Large intestine (tissue), 3 donors: Measurements from ENCODE around the gene TRIM7. TPM values are rescaled to one million over a fixed set of nuclear protein-coding genes. Genes with fewer than 3 reads are reported as not detected.

Experiments
- DNase-seq, 2 donors: peaks; one replicate each; pipeline versions ENCODE4 v3.0.0 to v3.0.0-alpha.2; 2013
- H3K27ac ChIP-seq: one replicate; pipeline ENCODE4 v1.5.1; 2013; ENCODE audit warnings: low read length
- H3K27me3 ChIP-seq: 2 replicates; pipeline ENCODE4 v1.6.1; 2013; ENCODE audit warnings: low read length; ENCODE audit not compliant: control insufficient read depth, insufficient read depth
- H3K36me3 ChIP-seq: 2 replicates; pipeline ENCODE4 v1.6.1; 2013; ENCODE audit warnings: low read length; ENCODE audit not compliant: control insufficient read depth, insufficient read depth
- H3K4me1 ChIP-seq: one replicate; pipeline ENCODE4 v1.6.1; 2013; ENCODE audit warnings: low read length; ENCODE audit not compliant: control insufficient read depth, insufficient read depth
- H3K4me3 ChIP-seq: one replicate; pipeline ENCODE4 v1.5.1; 2013; ENCODE audit warnings: low read length
- H3K9me3 ChIP-seq: one replicate; pipeline ENCODE4 v1.6.1; 2013; ENCODE audit warnings: mild to moderate bottlenecking, low read depth, low read length, moderate library complexity; ENCODE audit not compliant: control insufficient read depth
- WGBS: methylation state at CpG from one replicate; pipeline ENCODE4 v1.1.5; 2013; ENCODE audit warnings: low lambda C conversion rate; ENCODE audit not compliant: insufficient coverage; 5-methylcytosine and 5-hydroxymethylcytosine counted together
- polyA plus RNA-seq: library from polyadenylated mRNA; unstranded; fragments of 120-200 nt; gene quantifications from one replicate; pipeline ENCODE4 v1.2.1, GENCODE V29; 2013

TRIM7 gene
- polyA plus RNA-seq, 1 donor, result 0.61 TPM

- Histone ChIP-seq H3K27ac (no peak overlapping the region), H3K4me3 (no peak overlapping the region), H3K27me3 (no peaks in the 10 kb centered on the region), H3K4me1 (no peaks in the 10 kb centered on the region), H3K36me3 (peaks cover 69% of the 10 kb centered on the region), H3K9me3 (no peaks in the 10 kb centered on the region)
- no CpG with 5 or more reads among the region's 18 CpGs for WGBS
- DNase-seq, result no peak
Measured at GRCh38 chr5:181232593-181232992, 27.6 kb upstream of the TRIM7 start.

DNA sequence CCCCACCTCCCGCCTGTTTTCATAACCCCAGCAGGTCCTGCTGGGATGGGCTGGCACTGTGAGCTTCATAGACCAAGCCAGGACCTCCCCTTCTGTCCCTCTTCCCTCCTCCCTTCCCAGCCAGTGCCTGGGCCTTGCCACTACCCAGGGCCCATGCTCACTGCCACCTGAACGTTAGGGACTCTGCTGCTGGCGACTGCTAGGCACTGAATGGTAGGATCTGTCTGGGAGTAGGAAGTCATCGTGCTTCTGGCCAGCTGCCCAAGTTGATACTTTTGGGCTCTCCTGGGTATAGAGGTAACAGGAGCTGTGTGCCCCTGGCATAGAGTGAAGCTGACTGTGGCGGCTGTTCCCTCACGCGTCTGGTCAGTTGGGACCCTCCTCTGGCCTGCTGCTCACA, 26.4 kb upstream of the TRIM7 start:
- H3K9me3 ChIP-seq, result no peaks in the 10 kb centered on the region
- WGBS, result 100% methylated on average over 1 of the region's 7 CpGs
- no peak overlapping the region for H3K27ac ChIP-seq
- H3K36me3 ChIP-seq, result peaks cover 57% of the 10 kb centered on the region
- DNase-seq, result no peak
- no peaks in the 10 kb centered on the region for H3K4me1 ChIP-seq
- no peak overlapping the region for H3K4me3 ChIP-seq
- no peaks in the 10 kb centered on the region for H3K27me3 ChIP-seq

DNA sequence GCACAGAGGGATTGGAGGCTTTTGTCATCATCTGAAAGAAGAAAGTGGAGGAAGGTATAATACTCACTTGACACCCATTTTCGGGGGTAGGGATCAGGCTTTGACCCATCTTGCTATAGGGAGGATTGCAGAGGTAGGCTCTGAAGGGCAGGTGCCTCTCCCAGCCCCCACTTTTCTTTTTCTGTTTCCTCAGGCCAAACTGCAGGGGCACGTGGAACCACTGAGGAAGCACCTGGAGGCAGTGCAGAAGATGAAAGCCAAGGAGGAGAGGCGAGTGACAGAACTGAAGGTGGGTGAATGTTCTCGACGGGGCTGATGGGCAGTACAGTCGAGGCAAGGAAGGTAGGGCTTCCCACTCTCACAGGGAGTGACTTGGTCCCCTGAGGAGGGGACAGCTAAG, 25.6 kb upstream of the TRIM7 start:
- H3K4me3 ChIP-seq, result no peak overlapping the region
- H3K27me3 ChIP-seq, result no peaks in the 10 kb centered on the region
- DNase-seq, result no peak
- H3K9me3 ChIP-seq, result no peaks in the 10 kb centered on the region
- H3K36me3 ChIP-seq, result peaks cover 48% of the 10 kb centered on the region
- no peak overlapping the region for H3K27ac ChIP-seq
- H3K4me1 ChIP-seq, result no peaks in the 10 kb centered on the region
- no CpG with 5 or more reads among the region's 6 CpGs for WGBS

DNA sequence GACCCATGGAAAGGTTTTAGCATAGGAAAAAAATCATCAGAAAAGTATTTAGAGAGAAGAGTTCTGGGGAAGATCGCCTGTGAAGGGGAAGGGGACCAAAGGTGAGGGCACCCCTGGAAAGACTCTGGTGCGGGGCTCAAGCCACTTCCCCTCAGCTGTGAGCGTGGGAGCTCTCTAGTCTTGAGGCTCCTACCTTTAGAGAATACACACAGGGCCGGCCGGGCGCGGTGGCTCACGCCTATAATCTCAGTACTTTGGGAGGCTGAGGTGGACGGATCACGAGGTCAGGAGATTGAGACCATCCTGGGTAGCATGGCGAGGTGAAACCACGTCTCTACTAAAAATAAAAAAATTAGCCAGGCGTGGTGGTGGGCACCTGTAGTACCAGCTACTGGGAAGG, 25.0 kb upstream of the TRIM7 start:
- H3K4me1 ChIP-seq, result no peaks in the 10 kb centered on the region
- WGBS, result no CpG with 5 or more reads among the region's 13 CpGs

GRCh38 chr5:181224390-181225229, 19.6 kb upstream of the TRIM7 start:
- WGBS, result no CpG with 5 or more reads among the region's 22 CpGs
- DNase-seq, result no peak
- Histone ChIP-seq H3K9me3 (peaks cover 5% of the 10 kb centered on the region), H3K4me3 (peak overlapping the region; percentile 83), H3K27me3 (peaks cover 12% of the 10 kb centered on the region), H3K27ac (no peak overlapping the region), H3K4me1 (no peaks in the 10 kb centered on the region), H3K36me3 (no peaks in the 10 kb centered on the region)

More for the DNA sequence above, 25.0 kb upstream of the TRIM7 start:
- H3K4me3 ChIP-seq, result no peak overlapping the region
- no peak for DNase-seq
- H3K27ac ChIP-seq, result no peak overlapping the region
- no peaks in the 10 kb centered on the region for H3K9me3 ChIP-seq
- peaks cover 43% of the 10 kb centered on the region for H3K36me3 ChIP-seq
- H3K27me3 ChIP-seq, result no peaks in the 10 kb centered on the region

GRCh38 chr5:181223729-181224389, 18.9 kb upstream of the TRIM7 start:
- DNase-seq, result no peak
- Histone ChIP-seq H3K4me3 (peak overlapping the region; percentile 83), H3K27ac (peak overlapping the region; percentile 92), H3K36me3 (no peaks in the 10 kb centered on the region), H3K27me3 (peaks cover 17% of the 10 kb centered on the region), H3K4me1 (peaks cover 3% of the 10 kb centered on the region), H3K9me3 (peaks cover 8% of the 10 kb centered on the region)
- WGBS, result no CpG with 5 or more reads among the region's 31 CpGs

DNA sequence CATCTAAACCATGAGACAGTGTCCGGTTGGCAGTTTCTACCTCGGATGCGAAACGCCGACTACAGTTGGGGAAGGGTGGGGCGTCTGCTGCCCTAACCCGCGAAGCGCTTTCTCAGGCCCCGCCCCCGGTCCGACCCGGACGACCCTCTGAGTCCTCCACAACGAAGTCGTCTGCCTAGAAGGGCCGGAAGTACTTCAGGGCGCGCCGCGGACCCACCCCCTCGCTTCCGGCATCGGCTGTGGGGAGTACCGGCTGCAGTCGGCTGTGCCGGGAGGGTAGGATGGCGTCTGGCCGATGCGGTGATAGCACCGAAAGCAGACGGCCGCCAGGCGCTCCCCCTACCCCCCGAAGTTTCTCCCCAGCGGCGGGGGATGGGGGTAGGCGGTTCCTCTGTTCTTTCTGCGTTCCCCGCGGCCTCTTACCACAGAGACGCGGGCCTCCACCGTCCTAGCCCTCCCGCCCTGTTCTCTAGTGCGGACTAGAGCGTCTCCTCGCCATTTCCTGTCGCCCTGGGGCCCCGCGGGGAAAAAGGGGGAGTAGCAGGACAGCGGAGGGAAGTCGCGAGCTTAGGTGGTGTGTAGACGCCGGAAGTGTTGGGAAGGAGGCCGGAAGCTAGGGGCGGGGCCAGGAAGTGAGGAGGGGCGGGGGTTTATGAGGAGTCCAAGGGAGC, 18.2 kb upstream of the TRIM7 start, which contains the start of gene TRIM41:
Gene TRIM41, plus strand, starts transcription at position 224 of the 671 bp plus-strand sequence. CDS start 719 bp downstream, outside the sequence.
- Histone ChIP-seq H3K9me3 (peaks cover 8% of the 10 kb centered on the region), H3K4me3 (peak within 1 kb of the TSS; percentile 83), H3K27me3 (peaks cover 17% of the 10 kb centered on the region), H3K36me3 (no peaks in the 10 kb centered on the region), H3K27ac (peak within 1 kb of the TSS; percentile 92), H3K4me1 (peaks cover 3% of the 10 kb centered on the region)
- no CpG with 5 or more reads among the region's 59 CpGs for WGBS
- DNase-seq, result peak; percentile 97 to 99

GRCh38 chr5:181222630-181223057, 17.6 kb upstream of the TRIM7 start:
- DNase-seq, result no peak
- Histone ChIP-seq H3K27ac (peak overlapping the region; percentile 92), H3K4me1 (peaks cover 6% of the 10 kb centered on the region), H3K27me3 (peaks cover 17% of the 10 kb centered on the region), H3K9me3 (peaks cover 8% of the 10 kb centered on the region), H3K4me3 (peak overlapping the region; percentile 83), H3K36me3 (no peaks in the 10 kb centered on the region)
- WGBS, result no CpG with 5 or more reads among the region's 18 CpGs

- Histone ChIP-seq H3K9me3 (peaks cover 8% of the 10 kb centered on the region), H3K27me3 (peaks cover 22% of the 10 kb centered on the region), H3K4me1 (peaks cover 10% of the 10 kb centered on the region), H3K36me3 (no peaks in the 10 kb centered on the region), H3K4me3 (peak overlapping the region; percentile 83), H3K27ac (peak overlapping the region; percentile 92)
- peak; percentile 92 to 93 for DNase-seq
- no CpG with 5 or more reads among the region's 50 CpGs for WGBS
Measured at GRCh38 chr5:181221792-181222629, 17.0 kb upstream of the TRIM7 start.
